Loucy (cell line): ENCODE measurements around the gene OCIAD1.

Experiments
- H2AFZ ChIP-seq: fragments of 200-600 bp; sonication (generic); 2 replicates; pipeline ENCODE4 v1.6.0; 2016; ENCODE audit warnings: antibody characterized with exemption, mild to moderate bottlenecking, low read length, moderate library complexity
- H3F3A ChIP-seq: fragments of 200-600 bp; 2 replicates; pipeline ENCODE4 v1.6.0; 2016; ENCODE audit warnings: antibody characterized with exemption, low read depth, mild to moderate bottlenecking
- H3K27me3 ChIP-seq: fragments of 200-600 bp; sonication (generic); 2 replicates; pipeline ENCODE4 v1.6.1; 2014; ENCODE audit warnings: low read length, mild to moderate bottlenecking; ENCODE audit not compliant: insufficient read depth, poor library complexity, severe bottlenecking
- H3K36me3 ChIP-seq: fragments of 200-600 bp; sonication (generic); 2 replicates; pipeline ENCODE4 v1.6.1; 2016; ENCODE audit warnings: low read length; ENCODE audit not compliant: insufficient read depth
- H3K4me1 ChIP-seq: fragments of 200-600 bp; sonication (generic); 2 replicates; pipeline ENCODE4 v1.5.1; 2014; ENCODE audit warnings: low read length, mild to moderate bottlenecking; ENCODE audit not compliant: insufficient read depth, poor library complexity, severe bottlenecking
- H3K4me2 ChIP-seq: fragments of 200-600 bp; sonication (generic); 2 replicates; pipeline ENCODE4 v1.6.0; 2014; ENCODE audit warnings: antibody characterized with exemption, low read length, low read depth, mild to moderate bottlenecking; ENCODE audit not compliant: poor library complexity, severe bottlenecking
- H3K4me3 ChIP-seq: fragments of 200-600 bp; sonication (generic); 2 replicates; pipeline ENCODE4 v1.5.1; 2014; ENCODE audit warnings: low read length, mild to moderate bottlenecking, mixed read lengths; ENCODE audit not compliant: poor library complexity, severe bottlenecking
- H3K79me2 ChIP-seq: fragments of 200-600 bp; sonication (generic); 2 replicates; pipeline ENCODE4 v1.6.1; 2014; ENCODE audit warnings: low read length; ENCODE audit not compliant: insufficient read depth
- H3K9ac ChIP-seq: fragments of 200-600 bp; sonication (generic); 2 replicates; pipeline ENCODE4 v1.6.0; 2014; ENCODE audit warnings: mild to moderate bottlenecking, low read depth, low read length, moderate library complexity; ENCODE audit not compliant: poor library complexity, severe bottlenecking
- H3K9me2 ChIP-seq: fragments of 200-600 bp; sonication (generic); replicated peaks from 2 replicates; pipeline ENCODE4 v1.6.1; 2016; ENCODE audit warnings: low read depth, low read length, mixed read lengths
- H3K9me3 ChIP-seq: fragments of 200-600 bp; sonication (generic); 2 replicates; pipeline ENCODE4 v1.6.1; 2014; ENCODE audit warnings: mild to moderate bottlenecking, antibody characterized with exemption, low read length, low read depth; ENCODE audit not compliant: insufficient read depth
- H4K20me1 ChIP-seq: fragments of 200-600 bp; sonication (generic); 2 replicates; pipeline ENCODE4 v1.6.0; 2014; ENCODE audit warnings: antibody characterized with exemption, low read length, mild to moderate bottlenecking; ENCODE audit not compliant: insufficient read depth, poor library complexity, severe bottlenecking
- EZH2phosphoT487 ChIP-seq: fragments of 200-600 bp; IDR thresholded peaks from 2 replicates; pipeline ENCODE4 v1.6.1; 2018; ENCODE audit warnings: antibody characterized with exemption, mild to moderate bottlenecking, moderate library complexity, borderline replicate concordance
- TF ChIP-seq, protein P1 (sequence below): fragments of 200-600 bp; sonication (generic); conservative IDR thresholded peaks from 2 replicates; pipeline ENCODE4 v1.5.1; 2014; ENCODE audit warnings: mild to moderate bottlenecking, antibody characterized with exemption, low read length

Gene OCIAD1

DNA sequence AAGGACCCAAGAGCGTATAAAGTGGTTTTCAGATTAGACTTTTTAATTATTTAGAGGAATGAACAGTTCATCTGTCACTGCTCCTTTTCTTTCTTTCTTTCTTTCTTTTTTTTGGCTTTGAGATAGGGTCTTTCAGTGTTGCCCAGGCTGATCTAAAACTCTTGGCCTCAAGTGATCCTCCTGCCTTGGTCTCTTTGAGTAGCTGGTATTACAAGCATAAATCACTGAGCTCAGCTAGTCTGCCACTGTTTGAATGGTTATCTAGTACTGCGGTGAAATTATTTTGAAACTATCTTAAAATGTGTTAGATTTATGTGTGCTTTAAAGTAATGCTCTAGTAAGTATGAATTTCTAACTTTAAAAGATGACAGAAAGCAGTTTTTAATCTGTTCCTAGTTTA lies 44.3 kb upstream of the OCIAD1 start:
- Histone ChIP-seq H3K4me3 (no peak overlapping the region), H3F3A (no peaks in the 10 kb centered on the region), H3K4me2 (no peak overlapping the region), H4K20me1 (no peaks in the 10 kb centered on the region), H3K9ac (no peak overlapping the region), H3K27me3 (no peaks in the 10 kb centered on the region), H3K4me1 (no peaks in the 10 kb centered on the region), H3K79me2 (no peaks in the 10 kb centered on the region), H3K9me3 (no peaks in the 10 kb centered on the region), H3K36me3 (no peaks in the 10 kb centered on the region), H2AFZ (no peak overlapping the region), H3K9me2 (no peaks in the 10 kb centered on the region)
- TF ChIP-seq, protein P1, sequence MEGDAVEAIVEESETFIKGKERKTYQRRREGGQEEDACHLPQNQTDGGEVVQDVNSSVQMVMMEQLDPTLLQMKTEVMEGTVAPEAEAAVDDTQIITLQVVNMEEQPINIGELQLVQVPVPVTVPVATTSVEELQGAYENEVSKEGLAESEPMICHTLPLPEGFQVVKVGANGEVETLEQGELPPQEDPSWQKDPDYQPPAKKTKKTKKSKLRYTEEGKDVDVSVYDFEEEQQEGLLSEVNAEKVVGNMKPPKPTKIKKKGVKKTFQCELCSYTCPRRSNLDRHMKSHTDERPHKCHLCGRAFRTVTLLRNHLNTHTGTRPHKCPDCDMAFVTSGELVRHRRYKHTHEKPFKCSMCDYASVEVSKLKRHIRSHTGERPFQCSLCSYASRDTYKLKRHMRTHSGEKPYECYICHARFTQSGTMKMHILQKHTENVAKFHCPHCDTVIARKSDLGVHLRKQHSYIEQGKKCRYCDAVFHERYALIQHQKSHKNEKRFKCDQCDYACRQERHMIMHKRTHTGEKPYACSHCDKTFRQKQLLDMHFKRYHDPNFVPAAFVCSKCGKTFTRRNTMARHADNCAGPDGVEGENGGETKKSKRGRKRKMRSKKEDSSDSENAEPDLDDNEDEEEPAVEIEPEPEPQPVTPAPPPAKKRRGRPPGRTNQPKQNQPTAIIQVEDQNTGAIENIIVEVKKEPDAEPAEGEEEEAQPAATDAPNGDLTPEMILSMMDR, result no peak
- no peak for TF ChIP-seq EZH2phosphoT487

DNA sequence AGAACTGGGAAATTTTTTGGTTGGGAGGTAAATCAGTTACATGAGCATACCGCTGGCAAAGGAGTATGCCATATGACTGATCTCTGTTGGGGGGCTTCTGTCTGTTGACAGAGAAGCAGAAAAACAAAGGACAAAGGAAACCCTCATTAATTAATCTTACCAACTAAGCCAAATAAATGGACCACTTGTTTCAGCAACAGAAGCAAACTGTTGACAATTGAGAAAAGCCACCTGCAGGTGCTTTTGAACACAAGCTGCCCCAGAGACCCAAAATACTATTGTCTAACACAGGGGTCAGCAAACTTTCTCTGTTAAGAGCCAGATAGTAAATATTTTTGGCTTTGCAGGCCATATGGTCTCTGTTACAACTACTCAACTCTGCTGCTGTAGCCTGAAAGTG lies 43.8 kb upstream of the OCIAD1 start:
- Histone ChIP-seq H3K79me2 (no peaks in the 10 kb centered on the region), H3F3A (no peaks in the 10 kb centered on the region), H3K4me2 (no peak overlapping the region), H3K4me1 (no peaks in the 10 kb centered on the region), H3K36me3 (no peaks in the 10 kb centered on the region), H3K4me3 (no peak overlapping the region), H3K9me3 (no peaks in the 10 kb centered on the region), H4K20me1 (no peaks in the 10 kb centered on the region), H3K9me2 (no peaks in the 10 kb centered on the region), H2AFZ (no peak overlapping the region), H3K9ac (no peak overlapping the region), H3K27me3 (no peaks in the 10 kb centered on the region)
- TF ChIP-seq, protein P1, result no peak
- TF ChIP-seq EZH2phosphoT487, result no peak

DNA sequence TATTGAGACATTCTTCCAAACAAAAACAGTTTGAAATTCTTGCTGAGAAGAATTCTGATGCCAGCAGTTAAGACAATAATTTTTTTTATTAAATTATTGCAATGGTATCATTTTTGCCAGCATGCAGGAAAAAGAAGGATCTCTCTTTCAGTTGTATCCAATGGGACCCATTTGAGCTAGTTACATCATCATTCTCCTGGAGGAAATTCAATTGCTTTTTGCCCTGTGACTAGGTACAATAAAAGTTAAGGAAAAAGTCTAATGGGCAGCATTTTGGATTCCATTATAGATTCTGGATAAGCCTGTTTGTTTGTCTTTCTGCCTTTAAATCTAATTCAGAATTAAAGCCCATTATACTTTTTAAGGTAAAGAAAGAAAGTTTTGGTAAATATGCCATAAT lies 40.3 kb upstream of the OCIAD1 start:
- no peaks in the 10 kb centered on the region for H3K9me2 ChIP-seq
- no peaks in the 10 kb centered on the region for H3F3A ChIP-seq
- H3K4me3 ChIP-seq, result no peak overlapping the region
- H3K36me3 ChIP-seq, result no peaks in the 10 kb centered on the region
- no peaks in the 10 kb centered on the region for H3K27me3 ChIP-seq
- no peak for TF ChIP-seq EZH2phosphoT487
- TF ChIP-seq, protein P1, result no peak
- no peak overlapping the region for H3K4me2 ChIP-seq
- H2AFZ ChIP-seq, result no peak overlapping the region
- H3K9ac ChIP-seq, result no peak overlapping the region
- no peaks in the 10 kb centered on the region for H3K79me2 ChIP-seq
- no peaks in the 10 kb centered on the region for H3K9me3 ChIP-seq
- no peaks in the 10 kb centered on the region for H3K4me1 ChIP-seq
- no peaks in the 10 kb centered on the region for H4K20me1 ChIP-seq
